HG03439 (cell line): ENCODE results near the gene RBFOX2.

Experiments
- ATAC-seq: cut with Tn5 transposase; IDR thresholded peaks from one replicate; pipeline ENCODE4 v1.9.1; 2021; ENCODE audit warnings: mild to moderate bottlenecking, moderate library complexity; ENCODE audit not compliant: unreplicated experiment

RBFOX2 gene

GRCh38 chr22:35978889-35979288, 49.7 kb downstream of the RBFOX2 start:
- no peak for ATAC-seq

DNA sequence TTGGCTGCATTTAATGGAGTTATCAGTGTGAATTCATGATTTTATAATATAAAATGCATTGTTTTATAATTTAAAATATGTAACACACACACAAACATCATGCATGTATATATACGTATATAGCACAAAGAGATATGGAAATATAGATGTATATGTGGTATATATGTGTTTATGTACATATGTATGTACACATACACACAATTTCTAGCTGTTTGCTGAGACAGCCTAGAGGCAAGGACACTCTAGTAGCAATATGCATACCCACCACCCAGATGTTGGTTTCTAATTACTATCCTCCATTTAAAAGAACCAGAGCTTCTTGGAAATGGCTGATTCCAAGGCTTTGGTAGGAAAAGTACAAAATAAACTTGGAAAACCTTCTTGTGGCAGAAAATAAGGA, 50.4 kb downstream of the RBFOX2 start:
- no peak for ATAC-seq

- no peak for ATAC-seq
These were observed 51.5 kb downstream of the RBFOX2 start for GRCh38 chr22:35977136-35977535.

DNA sequence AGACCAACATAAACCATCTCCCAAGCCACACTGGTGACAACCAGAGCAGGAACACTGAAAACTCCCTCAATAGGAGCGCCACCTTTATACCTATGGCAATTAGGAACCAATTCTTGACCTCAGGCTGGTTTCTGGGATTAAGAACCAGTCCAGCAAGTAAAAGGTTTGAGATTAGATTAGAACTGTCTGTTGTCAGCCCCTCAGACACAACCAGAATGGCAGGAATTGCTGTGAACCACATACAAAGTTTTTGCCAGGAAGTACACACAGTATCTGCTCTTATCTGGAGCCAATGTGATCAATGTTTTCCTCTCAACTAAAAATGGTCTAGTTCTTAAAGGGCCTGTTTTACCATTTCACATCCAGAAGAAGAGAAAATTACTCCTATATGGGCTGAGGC, 55.2 kb downstream of the RBFOX2 start:
- ATAC-seq, result no peak

GRCh38 chr22:35972559-35972958, 56.1 kb downstream of the RBFOX2 start:
- ATAC-seq, result no peak

- ATAC-seq, result no peak
These were observed 57.0 kb downstream of the RBFOX2 start for GRCh38 chr22:35971456-35972119.

- ATAC-seq, result no peak
These were observed 57.8 kb downstream of the RBFOX2 start for GRCh38 chr22:35970616-35971455.

GRCh38 chr22:35967046-35967397, 61.6 kb downstream of the RBFOX2 start:
- ATAC-seq, result no peak

GRCh38 chr22:35966314-35967045, 62.1 kb downstream of the RBFOX2 start:
- ATAC-seq, result no peak

- ATAC-seq, result no peak
These were observed 65.3 kb downstream of the RBFOX2 start for GRCh38 chr22:35963237-35963810.

- ATAC-seq, result no peak
These were observed 66.9 kb downstream of the RBFOX2 start for GRCh38 chr22:35961480-35962295.

DNA sequence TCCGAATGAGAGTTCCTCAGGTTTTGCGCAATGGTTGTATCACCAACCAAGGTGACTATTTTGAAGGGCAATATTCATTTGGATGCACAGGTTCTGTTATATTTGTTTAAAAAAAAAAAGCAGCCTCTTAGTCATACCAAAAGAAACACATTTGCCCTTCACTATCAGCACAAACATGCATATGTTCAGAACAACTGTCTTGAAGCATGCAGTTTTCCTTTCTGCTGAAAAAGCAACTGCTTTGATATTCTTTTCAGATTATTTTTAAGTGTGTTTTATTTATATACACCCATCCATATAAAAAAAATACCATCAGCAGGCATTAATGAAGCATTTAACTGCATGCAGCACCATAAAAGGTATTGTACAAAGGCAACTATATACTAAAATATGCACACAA, 67.8 kb downstream of the RBFOX2 start:
- ATAC-seq, result no peak

DNA sequence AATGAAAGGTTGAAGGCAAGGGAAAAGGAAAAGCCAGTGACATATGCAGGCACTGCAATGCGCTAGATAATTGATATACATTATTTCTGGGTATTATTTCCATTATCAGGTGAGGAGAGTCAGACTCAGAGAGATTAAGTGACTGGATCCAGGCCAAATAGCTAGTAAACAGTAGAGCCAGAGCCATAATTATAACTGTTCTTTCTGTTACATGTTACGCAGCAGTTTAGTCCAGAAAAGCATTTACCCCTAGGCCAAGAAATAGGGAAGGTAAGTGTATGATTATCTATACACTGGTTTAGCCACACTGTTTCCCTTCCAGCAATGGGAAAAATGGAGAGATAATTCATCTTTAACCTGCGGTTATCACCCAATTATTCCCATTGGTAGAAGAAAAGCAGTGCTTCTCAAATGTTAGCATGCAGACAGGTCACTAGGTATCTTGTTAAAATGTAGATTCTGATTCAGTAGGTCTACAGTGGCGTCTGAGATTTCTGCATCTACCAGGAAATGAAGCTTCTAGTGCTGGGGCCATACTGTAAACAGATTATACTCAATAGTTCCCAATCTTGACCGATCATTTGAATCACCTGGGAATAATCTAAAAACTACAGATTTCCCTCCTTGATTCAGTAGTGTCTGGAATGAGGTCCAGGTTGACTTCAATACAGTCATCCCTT, 69.4 kb downstream of the RBFOX2 start:
- ATAC-seq, result no peak

GRCh38 chr22:35958334-35958733, 70.3 kb downstream of the RBFOX2 start:
- ATAC-seq, result no peak

DNA sequence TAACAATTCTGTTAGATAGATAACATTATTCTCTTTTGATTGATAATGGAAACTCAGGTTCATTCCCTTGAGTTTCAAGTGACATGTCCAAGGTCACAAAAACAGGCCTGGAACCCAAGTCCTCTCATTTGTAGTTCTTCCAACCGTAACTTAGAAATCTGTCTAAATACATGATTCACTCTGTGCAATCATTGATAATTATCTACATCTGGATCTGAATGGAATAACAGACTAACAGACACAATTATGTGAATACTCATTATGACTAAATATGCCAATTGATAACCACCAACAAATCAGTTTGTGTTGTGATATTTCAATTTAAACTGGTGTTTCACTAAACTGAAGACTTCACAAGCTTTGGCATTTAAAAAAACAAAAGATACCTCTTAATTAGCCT, 71.0 kb downstream of the RBFOX2 start:
- no peak for ATAC-seq

DNA sequence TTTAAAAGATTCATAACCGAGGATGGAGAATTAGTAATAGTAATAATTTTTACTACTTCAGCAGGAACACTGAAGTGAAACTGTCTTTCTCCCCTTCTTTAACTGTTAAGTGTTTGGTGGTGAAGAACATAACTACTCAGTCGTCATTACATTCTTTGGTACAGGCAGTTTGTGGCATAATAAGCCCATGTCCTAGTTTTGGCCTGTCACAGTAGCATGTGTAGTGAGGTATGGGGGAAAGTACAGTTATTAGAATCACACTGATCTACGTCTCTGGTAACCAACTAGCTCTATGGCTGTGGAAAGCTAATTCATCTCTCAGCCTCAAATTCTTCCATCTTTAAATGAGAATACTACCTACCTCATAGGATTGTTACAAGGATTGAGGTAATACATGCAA, 71.8 kb downstream of the RBFOX2 start:
- ATAC-seq, result no peak

DNA sequence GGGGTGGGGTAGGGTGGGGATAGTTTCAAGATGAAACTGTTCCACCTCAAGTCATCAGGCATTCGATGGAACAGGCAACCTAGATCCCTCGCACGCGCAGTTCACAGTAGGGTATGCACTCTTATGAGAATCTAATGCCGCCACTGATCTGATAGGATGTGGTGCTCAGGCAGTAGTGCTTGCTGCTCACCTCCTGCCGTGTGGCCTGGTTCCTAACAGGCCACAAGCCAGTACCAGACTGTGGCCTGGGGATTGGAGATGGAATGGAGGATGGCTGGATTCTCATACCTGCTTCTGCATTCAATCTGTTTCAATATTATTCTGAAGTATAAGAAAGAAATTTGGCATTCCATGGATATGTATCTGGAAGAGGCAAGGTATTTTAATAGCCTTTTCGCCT, 73.1 kb downstream of the RBFOX2 start:
- no peak for ATAC-seq

DNA sequence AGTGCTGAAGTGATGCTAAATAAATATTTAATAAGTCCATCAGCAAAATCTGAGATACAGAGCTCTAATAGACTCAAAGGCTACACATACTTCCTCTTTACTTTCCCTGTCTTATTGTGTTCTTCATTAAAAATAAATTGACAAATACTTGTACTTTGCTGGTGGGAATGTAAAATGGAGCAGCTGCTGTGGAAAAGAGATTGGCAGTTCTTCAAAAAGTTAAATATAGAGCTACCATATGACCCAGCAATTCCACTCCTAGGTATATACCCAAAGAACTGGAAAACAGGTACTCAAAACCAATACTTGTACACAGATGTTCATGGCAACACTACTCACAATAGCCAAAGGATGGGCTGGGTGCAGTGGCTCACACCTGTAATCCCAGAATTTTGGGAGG, 76.0 kb downstream of the RBFOX2 start:
- ATAC-seq, result no peak

DNA sequence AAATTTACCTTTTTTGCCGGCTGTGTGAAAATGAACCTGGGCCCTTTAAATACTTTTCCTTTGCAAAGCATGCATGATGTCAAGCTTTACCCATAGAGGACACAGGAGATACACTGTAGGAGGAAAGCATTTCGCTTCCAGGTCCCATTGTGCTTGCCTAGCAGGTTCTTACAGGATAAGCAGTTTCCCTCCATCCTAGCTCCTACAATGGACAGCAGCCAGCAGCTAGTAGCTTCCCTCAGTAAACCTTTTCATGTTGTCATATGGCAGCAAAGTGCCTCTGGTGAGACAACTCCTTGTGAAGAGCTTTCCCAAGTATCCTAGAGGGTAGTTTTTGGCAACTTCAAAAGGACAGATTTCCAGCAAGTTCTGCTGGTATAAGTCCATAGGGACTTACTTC, 78.4 kb downstream of the RBFOX2 start:
- ATAC-seq, result no peak

DNA sequence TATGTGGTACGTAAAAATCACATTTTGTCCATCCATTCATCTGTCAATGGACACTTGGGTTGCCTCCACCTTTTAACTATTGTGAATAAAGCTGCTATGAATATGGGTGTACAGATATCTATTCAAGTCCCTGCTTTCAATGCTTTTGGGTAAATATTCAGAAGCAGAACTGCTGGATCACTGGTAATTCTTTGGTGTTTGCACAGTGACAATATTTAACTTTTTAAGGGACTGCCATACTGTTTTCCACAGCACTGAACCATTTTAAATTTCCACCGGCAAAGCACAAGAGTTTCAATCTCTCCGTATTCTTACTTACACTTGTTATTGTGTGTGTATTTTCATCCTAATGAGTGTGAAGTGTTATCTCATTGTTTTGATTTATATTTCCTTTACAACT, 79.4 kb downstream of the RBFOX2 start:
- no peak for ATAC-seq
